H1 (cell line): Measurements from ENCODE around the gene ADPRHL1. TPM values are rescaled to one million over a fixed set of nuclear protein-coding genes. Genes with fewer than 3 reads are reported as not detected.

ENCODE experiments used
- polyA plus RNA-seq, 7 experiments: library from polyadenylated mRNA; depleted of rRNA in 3 of 7; stranded (reverse) in 5 of 7; unstranded in 2 of 7; fragments of >200 nt in 5 of 7; fragments of 200-250 nt in 2 of 7; gene quantifications; 1 replicate in 5 of 7; 2 replicates in 1 of 7; 4 replicates in 1 of 7; pipeline versions ENCODE4 v1.2.1 to v1.2.3, GENCODE V29; 2011 to 2013; ENCODE audit warnings: missing spikeins in 2 of 7, mixed read lengths in 2 of 7
- small RNA-seq: library from polyadenylated mRNA; stranded (forward); fragments of <200 nt; extraction: miRNeasy Mini kit (QIAGEN cat#:217004); gene quantifications from one replicate; pipeline ENCODE3, GENCODE V24; 2013; ENCODE audit not compliant: insufficient read depth
- total RNA-seq: library from RNA; stranded (reverse); fragmentation: NEBNext Ultra II Directional; extraction: Animal tissue kit (Norgen Biotek cat#: 25700); gene quantifications from 2 replicates; pipeline ENCODE4 v1.2.1, GENCODE V29; 2021

The ADPRHL1 gene
- total and polyA plus RNA-seq, 2 of the 8 experiments (the other 6 are each of a cell fraction or from before 2014, with no cell fraction given) = 0.74 to 1.7 TPM

Small RNA genes within 50 kb of the gene (small RNA-seq; reads per million reads assigned to genes)
- 0.69 reads per million for gene RNU1-16P

Other genes starting within 250 kb of the ADPRHL1 start
- 72.8 and 75.1 TPM in 2 replicates for gene PCID2, start 244.8 kb downstream of the ADPRHL1 start, total RNA-seq
- 53.8 and 72.4 TPM in 2 replicates for gene PCID2, start 244.8 kb downstream of the ADPRHL1 start, polyA plus RNA-seq (2011; rRNA removed)
- 99.3 and 101 TPM in 2 replicates for gene CUL4A, start 243.9 kb downstream of the ADPRHL1 start, total RNA-seq
- gene CUL4A, start 243.9 kb downstream of the ADPRHL1 start, polyA plus RNA-seq (2011; rRNA removed) = 54.7 and 75.1 TPM in 2 replicates
- gene LAMP1, start 156.2 kb downstream of the ADPRHL1 start, total RNA-seq = 140 and 146 TPM in 2 replicates
- 97.6 and 99.5 TPM in 2 replicates for gene LAMP1, start 156.2 kb downstream of the ADPRHL1 start, polyA plus RNA-seq (2011; rRNA removed)
- 52.0 and 54.3 TPM in 2 replicates for gene GRTP1, start 89.4 kb downstream of the ADPRHL1 start, total RNA-seq
- gene GRTP1, start 89.4 kb downstream of the ADPRHL1 start, polyA plus RNA-seq (2011; rRNA removed) = 34.7 and 47.5 TPM in 2 replicates
- 35.2 and 35.3 TPM in 2 replicates for gene DCUN1D2, start 37.2 kb upstream of the ADPRHL1 start, total RNA-seq
- 19.5 and 22.6 TPM in 2 replicates for gene DCUN1D2, start 37.2 kb upstream of the ADPRHL1 start, polyA plus RNA-seq (2011; rRNA removed)
- gene TFDP1, start 131.3 kb upstream of the ADPRHL1 start, total RNA-seq = 81.9 and 84.8 TPM in 2 replicates
- gene TFDP1, start 131.3 kb upstream of the ADPRHL1 start, polyA plus RNA-seq (2011; rRNA removed) = 35.5 and 43.6 TPM in 2 replicates
- not detected in 2 replicates for gene ATP4B, start 204.7 kb upstream of the ADPRHL1 start, total RNA-seq
- 0.05 TPM in 1 of 2 replicates, not detected in the other for gene ATP4B, start 204.7 kb upstream of the ADPRHL1 start, polyA plus RNA-seq (2011; rRNA removed)
- 0.21 TPM in 1 of 2 replicates, not detected in the other for gene GRK1, start 213.7 kb upstream of the ADPRHL1 start, total RNA-seq
- gene GRK1, start 213.7 kb upstream of the ADPRHL1 start, polyA plus RNA-seq (2011; rRNA removed) = 0.12 and 0.16 TPM in 2 replicates